GM23248 (cell line): ENCODE measurements around the gene MX2.

Source experiments
- EZH2 ChIP-seq: fragments of 200-600 bp; sonication (generic); IDR thresholded peaks from 2 replicates; pipeline ENCODE4 v1.6.1; 2018; ENCODE audit warnings: antibody characterized with exemption, mild to moderate bottlenecking; ENCODE audit not compliant: insufficient read depth, poor library complexity, severe bottlenecking
- EZH2phosphoT487 ChIP-seq: fragments of 200-600 bp; sonication (generic); IDR thresholded peaks from 2 replicates; pipeline ENCODE4 v1.6.1; 2018; ENCODE audit warnings: antibody characterized with exemption, moderate library complexity, mild to moderate bottlenecking, low read depth; ENCODE audit not compliant: insufficient read depth

DNA sequence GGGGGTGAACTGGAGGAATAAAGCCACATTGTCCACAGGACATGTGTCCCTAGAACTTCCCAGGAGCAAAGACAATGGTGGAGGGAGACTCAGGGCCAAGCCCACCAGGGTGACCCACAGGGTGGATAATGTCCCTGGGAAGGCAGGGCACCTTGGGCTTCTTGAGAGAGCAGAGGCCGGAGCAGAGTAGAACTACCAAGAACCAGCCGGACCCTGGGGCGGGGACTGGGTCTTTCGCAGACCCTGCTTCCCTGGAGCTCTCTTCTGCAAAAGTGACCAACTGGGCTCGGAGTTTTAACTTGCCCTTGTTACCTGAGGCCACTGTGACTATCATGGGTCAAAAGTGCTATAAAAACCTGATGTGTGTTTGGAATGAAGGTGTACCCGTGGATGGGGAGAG is 46.1 kb upstream of the MX2 start:
- no peak for TF ChIP-seq EZH2
- TF ChIP-seq EZH2phosphoT487 = no peak
